Body of pancreas (tissue), 4 donors: ENCODE measurements around the gene SLC24A4.

Experiments used
- CTCF ChIP-seq, 7 experiments: fragments of 450-650 bp in 4 of 7; fragments of 200-600 bp in 3 of 7; sonication (generic) in 3 of 7; IDR thresholded peaks; one replicate each; pipeline ENCODE4 v1.5.1; 2016 to 2019; ENCODE audit warnings: antibody characterized with exemption in 7 of 7
- POLR2A ChIP-seq, 3 donors: fragments of 450-650 bp; IDR thresholded peaks; one replicate each; pipeline ENCODE4 v1.6.1; 2016; ENCODE audit warnings: antibody characterized with exemption in 3 of 3, mild to moderate bottlenecking in 2 of 3

GRCh38 chr14:92495027-92495426 is 172.1 kb downstream of the SLC24A4 start:
- TF ChIP-seq CTCF (IDR thresholded peaks at IDR 0.05) (no peak), POLR2A (IDR thresholded peaks at IDR 0.05) (no peak)
